ENCODE measurements around the gene PDE8B. TPM values are rescaled to one million over a fixed set of nuclear protein-coding genes. Genes with fewer than 3 reads are reported as not detected.

The PDE8B gene
- total and polyA plus RNA-seq, 2 experiments from 2014 or later, result 0.45 to 0.91 TPM

- TF ChIP-seq NANOG (IDR thresholded peaks at IDR 0.05; ENCODE audit: borderline replicate concordance) (no peak), ZNF331 (CRISPR knock-in tag; IDR thresholded peaks at IDR 0.05; ENCODE audit: low read depth) (no peak), EZH2phosphoT487 (IDR thresholded peaks at IDR 0.05; ENCODE audit: unreplicated experiment) (no peak), ETS1 (IDR thresholded peaks at IDR 0.05) (no peak)
Measured at GRCh38 chr5:77208507-77209163, 1.8 kb upstream of the PDE8B start (continued).

- Histone ChIP-seq H3K36me3 (ENCODE audit: insufficient read depth) (no peaks in the 10 kb centered on the region), H3K27ac (ENCODE audit: low read depth) (no peak overlapping the region), H3K79me2 (replicated peaks; ENCODE audit: insufficient read depth) (no peaks in the 10 kb centered on the region), H3K9me2 (ENCODE audit: insufficient read depth) (no peaks in the 10 kb centered on the region), H4K20me1 (replicated peaks; ENCODE audit: insufficient read depth) (peaks cover 13% of the 10 kb centered on the region; the same call in 1 of the 2 replicates), H3K27me3 (ENCODE audit: insufficient read depth) (peaks cover 82% of the 10 kb centered on the region), H3F3A (replicated peaks; ENCODE audit: low read depth) (no peaks in the 10 kb centered on the region), H3K4me1 (ENCODE audit: insufficient read depth) (peaks cover 3% of the 10 kb centered on the region; the same call in 1 of the 2 replicates), H3K4me3 (peak overlapping the region; percentile 73), H3K4me2 (peak overlapping the region; percentile 86), H2AFZ (peak overlapping the region; percentile 93)
- H3K27ac Mint-ChIP-seq, result no peak overlapping the region
- no peaks in the 10 kb centered on the region for H3K9me3 Mint-ChIP-seq
- DNase-seq (ENCODE audit: low spot score), result no peak
- ATAC-seq, result no peak; the same call in 2 of the 3 replicates
- H3K4me1 Mint-ChIP-seq, result peaks cover 11% of the 10 kb centered on the region
- H3K36me3 Mint-ChIP-seq (ENCODE audit: low read depth), result no peaks in the 10 kb centered on the region
- TF ChIP-seq ZNF462 (CRISPR knock-in tag; IDR thresholded peaks at IDR 0.05) (no peak), NANOG (IDR thresholded peaks at IDR 0.05; ENCODE audit: borderline replicate concordance) (no peak), CREB1 (CRISPR knock-in tag; IDR thresholded peaks at IDR 0.05; ENCODE audit: low read depth) (no peak), CTCF (conservative IDR thresholded peaks at IDR 0.05; ENCODE audit: low read depth in 2 of 2) (no peak), ZNF331 (CRISPR knock-in tag; IDR thresholded peaks at IDR 0.05; ENCODE audit: low read depth) (no peak), STAT1 (IDR thresholded peaks at IDR 0.05; ENCODE audit: unreplicated experiment) (no peak), JUNB (IDR thresholded peaks at IDR 0.05; ENCODE audit: unreplicated experiment) (no peak)
- peak overlapping the region; percentile 80 for H3K4me3 Mint-ChIP-seq
- peaks cover 28% of the 10 kb centered on the region for H3K27me3 Mint-ChIP-seq (ENCODE audit: insufficient read depth, low read depth, poor library complexity)
Measured at GRCh38 chr5:77209495-77210090, 887 bp upstream of the PDE8B start.

All from GM23338 (cell line).